M059J (cell line): Measurements from ENCODE around the gene NCK2. TPM values are rescaled to one million over a fixed set of nuclear protein-coding genes. Genes with fewer than 3 reads are reported as not detected.
"Not testable (repeated sequence)": the region's sequence is repeated elsewhere in the genome, so short reads cannot be mapped to it uniquely, and the experiment has no call there.

Source experiments
- DNase-seq: peaks from one replicate; pipeline ENCODE4 v3.0.0-alpha.2; 2012; ENCODE audit warnings: low read depth
- total RNA-seq: library from RNA; depleted of rRNA; stranded (reverse); fragments of >200 nt; shearing (Covaris generic); gene quantifications from 2 replicates; pipeline ENCODE4 v1.2.3, GENCODE V29; 2014

The NCK2 gene
- total RNA-seq, 1 experiment from 2014 or later: 16.4 TPM

GRCh38 chr2:105756435-105756834, 11.7 kb downstream of the NCK2 start:
- DNase-seq: no peak

GRCh38 chr2:105756865-105757264, 12.2 kb downstream of the NCK2 start:
- not testable (repeated sequence) for DNase-seq

- no peak for DNase-seq
Measured at GRCh38 chr2:105757433-105757832, 12.7 kb downstream of the NCK2 start.

- DNase-seq: no peak
Measured at GRCh38 chr2:105760191-105760590, 15.5 kb downstream of the NCK2 start.

- no peak for DNase-seq
Measured at GRCh38 chr2:105760639-105761337, 16.1 kb downstream of the NCK2 start.

- no peak for DNase-seq
Measured at GRCh38 chr2:105761931-105762515, 17.3 kb downstream of the NCK2 start.

GRCh38 chr2:105763076-105763475, 18.4 kb downstream of the NCK2 start:
- DNase-seq: no peak

GRCh38 chr2:105764059-105764458, 19.3 kb downstream of the NCK2 start:
- no peak for DNase-seq

- DNase-seq: no peak
Measured at GRCh38 chr2:105765415-105766299, 20.9 kb downstream of the NCK2 start.

- DNase-seq: no peak
Measured at GRCh38 chr2:105766300-105766866, 21.7 kb downstream of the NCK2 start.

GRCh38 chr2:105768176-105768575, 23.5 kb downstream of the NCK2 start:
- no peak for DNase-seq

GRCh38 chr2:105768961-105769452, 24.3 kb downstream of the NCK2 start:
- no peak for DNase-seq

GRCh38 chr2:105769504-105769903, 24.8 kb downstream of the NCK2 start:
- no peak for DNase-seq

- no peak for DNase-seq
Measured at GRCh38 chr2:105770149-105770548, 25.4 kb downstream of the NCK2 start.

- DNase-seq: not testable (repeated sequence)
Measured at GRCh38 chr2:105771291-105771690, 26.6 kb downstream of the NCK2 start.

GRCh38 chr2:105771836-105772235, 27.1 kb downstream of the NCK2 start:
- no peak for DNase-seq

GRCh38 chr2:105772362-105772761, 27.6 kb downstream of the NCK2 start:
- DNase-seq: no peak

- no peak for DNase-seq
Measured at GRCh38 chr2:105773568-105773967, 28.9 kb downstream of the NCK2 start.

- no peak for DNase-seq
Measured at GRCh38 chr2:105774781-105775337, 30.1 kb downstream of the NCK2 start.

- no peak for DNase-seq
Measured at GRCh38 chr2:105775809-105776559, 31.3 kb downstream of the NCK2 start.

- DNase-seq: no peak
Measured at GRCh38 chr2:105776560-105776928, 31.8 kb downstream of the NCK2 start.
